T-helper 2 cell (primary cell): Measurements from ENCODE around the gene USP12.
"Not testable (repeated sequence)": the region's sequence is repeated elsewhere in the genome, so short reads cannot be mapped to it uniquely, and the experiment has no call there.

Experiments used
- DNase-seq, 5 experiments: peaks; one replicate each; pipeline versions ENCODE4 v3.0.0 to v3.0.0-alpha.2; 2012 to 2022
- total RNA-seq, 2 donors: gene quantifications; one replicate each; lab custom pipeline; 2026; lab: John Stamatoyannopoulos, UW

USP12 gene, protein sequence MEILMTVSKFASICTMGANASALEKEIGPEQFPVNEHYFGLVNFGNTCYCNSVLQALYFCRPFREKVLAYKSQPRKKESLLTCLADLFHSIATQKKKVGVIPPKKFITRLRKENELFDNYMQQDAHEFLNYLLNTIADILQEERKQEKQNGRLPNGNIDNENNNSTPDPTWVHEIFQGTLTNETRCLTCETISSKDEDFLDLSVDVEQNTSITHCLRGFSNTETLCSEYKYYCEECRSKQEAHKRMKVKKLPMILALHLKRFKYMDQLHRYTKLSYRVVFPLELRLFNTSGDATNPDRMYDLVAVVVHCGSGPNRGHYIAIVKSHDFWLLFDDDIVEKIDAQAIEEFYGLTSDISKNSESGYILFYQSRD
- 55.2 to 79.2 reads per million in 2 donors for total RNA-seq

DNA sequence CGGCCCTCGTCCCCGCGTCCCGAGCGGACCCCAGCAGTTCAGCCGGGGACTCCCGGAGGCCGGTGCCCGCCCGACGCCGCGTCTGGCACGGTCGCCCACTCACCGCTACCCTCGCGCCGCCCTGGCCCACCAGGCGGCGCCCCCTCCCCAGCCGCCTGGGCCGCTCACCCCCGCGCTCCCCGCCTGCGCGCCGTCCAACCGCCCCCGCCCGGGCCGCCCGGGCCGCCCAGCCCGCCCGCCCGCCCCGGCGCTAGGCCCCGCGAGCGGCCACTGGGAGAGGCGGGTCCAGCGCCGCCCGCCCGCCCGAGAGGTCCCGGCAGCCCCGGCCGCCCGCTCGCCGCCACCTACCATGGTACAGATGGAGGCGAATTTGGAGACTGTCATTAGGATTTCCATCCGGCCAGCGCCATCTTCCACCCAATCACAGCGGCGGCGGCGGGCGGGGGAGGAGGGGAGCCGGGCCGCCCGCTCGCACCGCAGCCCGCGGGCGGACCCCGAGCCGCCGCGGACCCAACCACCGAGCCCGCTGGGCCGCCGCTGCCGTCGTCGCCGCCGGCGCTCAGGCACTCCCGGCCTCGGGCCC, at the start of gene USP12:
TSS of gene USP12 (minus strand) at position 568 of the 583 bp plus-strand sequence. CDS start at position 396, 172 bp downstream.
- peak in 3 of 5 experiments; percentile 12 to 15 (median 14) for DNase-seq

DNA sequence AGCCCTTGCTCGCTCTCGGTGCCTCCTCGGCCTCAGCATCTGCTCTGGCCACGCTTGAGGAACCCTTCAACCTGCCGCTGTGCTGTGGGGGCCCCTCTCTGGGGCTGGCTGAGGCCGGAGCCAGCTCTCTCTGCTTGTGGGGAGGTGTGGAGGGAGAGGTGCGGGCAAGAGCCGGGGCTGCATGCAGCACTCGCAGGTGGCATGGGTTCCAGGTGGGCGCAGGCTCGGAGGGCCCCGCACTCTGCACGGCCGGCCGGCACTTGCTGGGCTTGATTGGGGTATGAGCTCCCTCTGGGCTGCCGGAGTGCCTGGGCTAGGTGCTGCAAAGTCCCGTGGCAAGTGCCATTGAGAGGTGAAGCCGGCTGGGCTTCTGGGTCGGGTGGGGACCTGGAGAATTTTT, 48.0 kb upstream of the USP12 start:
- no peak for DNase-seq

DNA sequence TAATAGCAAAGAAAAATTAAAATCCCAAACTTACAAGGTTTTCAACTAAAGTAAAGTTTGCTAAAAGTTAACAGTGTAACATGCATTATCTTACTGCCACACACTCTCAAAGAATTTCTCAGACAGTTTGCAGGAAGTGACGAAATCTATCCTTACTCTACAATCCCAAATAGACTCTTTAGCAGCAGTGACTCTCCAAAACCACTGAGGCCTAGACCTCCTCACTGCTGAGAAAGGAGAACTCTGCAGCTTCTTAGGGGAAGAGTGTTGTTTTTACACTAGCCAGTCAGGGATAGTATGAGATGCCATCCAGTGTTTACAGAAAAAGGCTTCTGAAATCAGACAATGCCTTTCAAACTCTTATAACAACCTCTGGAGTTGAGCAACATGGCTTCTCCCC, 47.2 kb upstream of the USP12 start:
- not testable (repeated sequence) for DNase-seq

DNA sequence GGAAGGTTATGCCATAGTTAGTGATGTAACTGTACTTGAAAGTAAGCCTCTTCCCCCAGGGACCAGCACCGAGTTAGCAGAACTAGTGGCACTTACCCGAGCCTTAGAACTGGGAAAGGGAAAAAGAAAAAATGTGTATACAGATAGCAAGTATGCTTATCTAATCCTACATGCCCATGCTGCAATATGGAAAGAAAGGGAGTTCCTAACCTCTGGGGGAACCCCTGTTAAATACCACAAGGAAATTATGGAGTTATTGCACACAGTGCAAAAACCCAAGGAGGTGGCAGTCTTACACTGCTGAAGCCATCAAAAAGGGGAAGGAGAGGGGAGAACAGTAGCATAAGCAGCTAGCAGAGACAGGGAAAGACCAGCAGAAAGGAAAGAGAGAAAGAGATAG, 46.2 kb upstream of the USP12 start:
- DNase-seq = not testable (repeated sequence)

DNA sequence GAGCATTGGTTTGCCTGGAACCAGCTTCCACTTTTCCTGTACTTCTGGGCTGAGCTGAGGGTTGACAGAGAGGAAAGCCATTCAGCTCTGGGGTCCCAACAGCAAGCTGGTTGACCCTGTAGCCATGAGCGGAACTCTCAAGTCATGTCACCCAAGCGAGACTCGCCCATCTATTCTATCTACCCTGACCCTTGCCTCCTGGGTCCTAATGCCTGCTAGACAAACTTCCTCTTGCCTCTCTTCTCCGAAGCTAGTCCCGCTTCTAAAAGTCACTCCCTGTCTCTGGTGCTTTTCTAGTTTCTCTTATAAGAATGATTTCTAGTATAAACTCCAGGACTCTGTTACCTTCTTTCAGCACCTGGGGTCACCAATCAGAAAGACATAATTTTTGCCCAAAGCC, 41.8 kb upstream of the USP12 start:
- not testable (repeated sequence) for DNase-seq

DNA sequence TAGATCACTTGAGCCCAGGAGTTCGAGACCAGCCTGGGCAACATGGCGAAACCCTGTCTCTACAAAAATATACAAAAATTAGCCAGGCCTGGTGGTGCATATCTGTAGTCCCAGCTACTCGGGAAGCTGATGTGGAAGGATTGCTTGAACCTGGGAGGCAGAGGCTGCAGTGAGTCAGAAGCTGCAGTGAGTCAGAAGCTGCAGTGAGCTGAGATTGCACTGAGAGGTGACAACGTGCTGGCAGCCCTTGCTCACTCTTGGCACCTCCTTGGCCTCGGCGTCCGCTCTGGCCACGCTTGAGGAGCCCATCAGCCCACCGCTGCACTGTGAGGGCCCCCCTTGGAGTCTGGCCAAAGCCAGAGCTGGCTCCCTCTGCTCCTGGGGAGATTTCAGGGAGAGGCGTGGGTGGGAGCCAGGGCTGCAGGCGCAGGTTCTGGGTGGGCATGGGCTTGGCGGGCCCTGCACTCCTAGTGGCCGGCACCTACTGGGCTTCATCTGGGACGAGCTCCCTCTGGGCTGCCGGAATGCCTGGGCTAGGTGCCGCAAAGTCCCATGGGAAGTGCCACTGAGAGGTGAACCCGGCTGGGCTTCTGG, 40.3 kb upstream of the USP12 start:
- DNase-seq = no peak

DNA sequence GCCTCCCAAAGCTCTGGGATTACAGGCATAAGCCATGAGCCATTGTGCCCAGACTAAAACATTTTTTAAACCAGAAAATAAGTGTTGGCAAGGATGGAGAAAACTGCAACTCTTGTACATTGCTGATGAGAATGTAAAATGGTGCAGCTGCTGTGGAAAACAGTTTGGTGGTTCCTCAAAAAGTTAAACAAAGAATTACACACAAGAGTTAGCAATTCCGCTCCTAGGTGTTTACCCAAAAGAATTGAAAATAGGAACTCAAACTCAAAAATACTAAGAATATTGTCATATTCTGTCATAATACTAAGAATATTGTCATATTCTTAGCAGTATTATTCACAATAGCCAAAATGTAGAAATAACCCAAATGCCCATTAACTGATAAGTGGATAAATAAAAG, 39.7 kb upstream of the USP12 start:
- no peak for DNase-seq

DNA sequence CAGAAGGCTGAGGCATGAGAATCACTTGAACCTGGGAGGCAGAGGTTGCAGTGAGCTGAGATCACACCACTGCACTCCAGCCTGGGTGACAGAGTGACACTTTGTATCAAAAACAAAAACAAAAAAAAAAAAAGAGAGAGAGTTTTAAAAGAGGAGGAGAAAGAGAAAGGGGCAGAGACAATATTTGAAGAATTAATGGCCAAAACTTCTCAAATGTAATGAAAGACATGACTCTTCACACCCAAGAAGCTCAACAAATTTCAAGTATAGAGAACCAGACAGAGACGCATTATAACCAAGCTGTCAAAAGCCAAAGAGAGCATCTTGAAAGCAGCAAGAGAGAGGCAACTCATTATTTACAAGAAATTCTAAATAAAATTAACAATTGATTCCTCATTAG, 36.9 kb upstream of the USP12 start:
- DNase-seq = no peak

DNA sequence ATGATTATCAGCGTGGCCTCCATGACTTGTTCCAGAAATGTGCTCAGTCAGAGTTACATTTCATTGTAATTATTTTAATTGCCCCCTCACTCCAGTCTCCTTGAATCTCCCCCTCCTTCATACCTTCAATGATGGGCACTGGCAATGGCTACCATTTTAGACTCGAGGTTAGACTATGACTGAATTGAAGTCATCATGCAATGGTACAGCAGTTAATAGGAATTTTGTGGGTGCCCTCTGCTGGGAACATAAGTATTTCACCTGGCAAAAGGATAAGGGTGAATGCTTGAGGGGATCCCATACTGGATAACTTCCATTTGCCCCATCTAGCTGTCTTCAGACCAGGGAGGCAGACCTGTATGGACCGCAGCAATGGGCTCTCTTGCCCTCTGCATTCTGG, 32.2 kb upstream of the USP12 start:
- DNase-seq = no peak

DNA sequence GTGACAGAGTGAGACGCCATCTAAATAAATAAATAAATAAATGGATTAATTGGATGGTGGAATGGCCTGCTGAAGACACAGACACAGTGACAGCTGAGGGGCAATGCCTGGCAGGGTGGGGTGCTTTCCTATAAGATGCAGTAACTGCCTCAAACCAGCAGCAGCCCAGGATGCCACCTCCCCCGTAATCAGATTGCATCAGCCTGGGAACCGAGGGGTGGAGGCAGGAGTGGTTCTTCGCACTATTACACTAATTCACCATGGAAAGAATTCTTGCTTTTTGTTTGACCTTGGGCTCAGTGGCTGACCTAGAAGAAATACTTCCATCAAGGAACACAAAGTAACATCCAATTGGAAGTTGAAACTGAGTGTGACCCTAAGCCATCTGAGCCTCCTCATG, 31.6 kb upstream of the USP12 start:
- no peak for DNase-seq

DNA sequence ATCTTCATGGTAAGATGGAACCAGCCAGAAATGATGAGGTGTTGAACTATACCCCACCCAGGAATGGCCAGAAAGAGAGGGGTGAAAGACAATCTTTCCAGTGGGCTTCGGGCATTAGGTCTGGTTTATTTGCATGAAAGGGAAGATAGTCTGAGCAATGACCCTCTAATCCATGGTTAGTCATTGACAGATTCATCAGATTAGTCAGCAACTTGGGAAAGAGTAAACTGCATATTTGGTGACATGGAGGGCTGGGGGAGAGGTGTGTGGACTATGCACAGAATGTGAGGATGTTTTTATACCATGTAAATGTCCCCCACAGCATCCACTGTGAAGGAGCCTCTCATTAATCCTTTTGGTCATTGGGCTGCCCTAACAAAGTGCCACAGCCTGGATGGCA, 30.1 kb upstream of the USP12 start:
- no peak for DNase-seq

DNA sequence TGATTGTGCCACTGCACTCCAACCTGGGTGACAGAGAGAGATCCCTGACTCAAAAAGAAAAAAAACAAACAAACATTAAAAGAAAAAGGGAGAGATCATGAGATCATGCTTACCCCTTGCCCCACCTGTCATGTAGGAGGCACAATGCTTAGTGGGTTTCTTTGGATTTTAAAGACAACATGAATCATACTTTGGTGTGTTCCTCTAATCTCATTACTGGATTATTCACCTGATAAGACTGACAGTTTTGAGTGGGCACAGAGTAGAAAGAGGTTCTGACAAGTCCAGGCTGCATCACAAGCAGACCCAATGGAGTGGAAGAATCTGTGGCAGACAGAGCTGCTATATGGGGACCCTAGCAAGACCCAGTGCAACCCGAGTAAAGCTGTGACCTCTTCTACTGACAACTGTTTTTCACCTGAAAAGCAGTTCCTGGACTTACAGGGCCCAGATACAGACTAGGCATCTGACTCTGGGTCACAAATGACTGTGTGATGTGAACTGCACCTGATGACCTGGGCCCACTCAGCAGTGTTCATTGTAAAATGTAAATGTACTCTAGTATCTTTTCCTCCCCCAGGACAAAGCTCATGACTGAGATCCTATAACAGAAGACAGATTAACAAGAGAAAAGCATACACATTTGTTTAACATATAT, 28.9 kb upstream of the USP12 start:
- DNase-seq = no peak

DNA sequence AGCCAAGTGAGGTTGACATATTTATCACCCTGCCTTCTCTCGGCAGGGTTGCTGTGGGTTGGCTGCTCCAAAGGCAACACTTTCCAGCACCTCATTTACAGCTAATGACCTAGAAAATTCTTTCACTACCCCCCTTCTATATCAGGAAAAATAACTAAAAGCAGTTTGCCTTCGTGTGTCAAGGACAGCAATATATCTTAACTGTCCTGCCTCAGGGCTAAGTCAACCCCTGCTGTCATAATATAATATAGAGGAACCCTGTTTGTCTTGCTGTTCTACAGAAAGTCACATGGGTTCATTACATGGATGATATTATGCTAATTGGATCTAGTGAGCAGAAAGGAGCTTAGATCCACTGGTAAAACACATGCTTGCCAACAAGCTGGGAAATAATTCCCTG, 28.1 kb upstream of the USP12 start:
- DNase-seq = no peak

DNA sequence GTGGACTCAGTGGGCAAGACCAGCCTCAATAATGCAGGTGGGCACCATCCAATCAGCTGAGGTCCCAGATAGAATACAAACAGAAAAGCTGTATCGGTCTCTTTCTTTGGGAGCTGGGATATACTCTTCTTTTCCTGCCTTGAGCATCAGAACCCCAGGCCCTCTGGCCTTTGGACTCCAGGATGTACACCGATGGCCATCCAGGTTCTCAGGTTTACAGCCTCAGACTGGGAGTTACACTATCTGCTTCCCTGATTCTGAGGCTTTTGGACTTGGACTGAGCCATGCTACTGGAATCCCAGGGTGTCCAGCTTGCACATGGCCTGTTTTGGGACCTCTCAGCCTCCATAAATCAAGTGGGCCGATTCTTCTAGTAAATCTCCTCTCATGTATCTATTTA, 27.6 kb upstream of the USP12 start:
- no peak for DNase-seq

DNA sequence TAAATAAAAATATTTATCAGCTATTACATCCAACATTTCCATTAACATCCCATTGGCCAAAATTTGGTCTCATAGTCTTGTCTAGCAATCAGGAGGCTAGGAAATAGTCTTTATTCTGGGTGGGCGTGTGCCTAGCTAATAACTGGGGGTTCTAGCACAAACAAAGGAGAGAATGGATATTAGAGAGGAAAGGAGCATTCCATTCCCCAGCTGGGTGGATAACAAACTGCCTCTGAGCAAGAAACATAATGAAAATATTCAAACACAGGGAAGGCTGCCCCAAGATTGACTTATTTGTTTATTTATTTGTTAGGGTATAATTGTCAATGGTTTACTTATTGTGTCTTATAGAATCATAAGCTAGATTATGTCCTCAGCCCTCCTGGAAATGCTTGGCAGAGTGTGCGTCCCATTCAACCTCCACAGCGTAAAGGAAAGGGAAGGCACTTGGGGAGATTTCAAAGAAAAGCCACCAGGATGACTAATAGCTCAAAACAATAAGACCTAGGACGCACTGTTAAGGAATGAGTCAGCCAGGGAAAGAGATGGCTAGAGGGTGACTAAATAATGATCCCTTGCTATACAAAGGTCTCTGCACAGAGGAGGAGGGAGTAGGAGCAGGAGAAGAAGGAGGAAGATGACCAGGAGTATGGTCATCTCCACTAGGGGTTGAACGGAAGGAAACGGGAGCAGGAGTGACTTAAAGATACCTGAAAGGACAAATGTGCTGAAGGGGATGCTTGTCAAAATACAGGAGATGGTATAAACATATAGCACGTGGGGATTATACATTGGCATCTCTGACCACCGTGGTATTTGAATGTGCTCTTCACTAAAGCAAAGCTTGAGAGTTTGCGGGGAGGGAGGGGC, 23.5 kb upstream of the USP12 start:
- DNase-seq = no peak

DNA sequence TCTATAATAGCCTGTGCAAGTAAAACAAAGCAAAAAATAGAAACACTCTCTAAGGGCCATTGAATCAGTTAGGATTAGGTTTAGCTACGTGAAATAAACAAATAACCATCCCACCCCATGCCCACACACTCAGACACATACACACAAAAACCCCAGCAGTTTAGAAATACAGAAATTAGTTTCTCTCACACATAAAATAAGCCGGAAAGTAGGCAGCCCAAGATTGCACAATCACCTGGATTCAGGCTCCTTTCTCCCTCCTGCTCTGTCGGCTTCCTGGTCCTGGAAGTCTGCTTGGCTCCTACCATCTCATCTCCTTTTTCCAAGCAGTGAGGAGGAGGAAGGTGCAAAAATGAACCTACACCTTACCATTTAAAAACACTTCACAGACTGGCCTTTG, 22.6 kb upstream of the USP12 start:
- no peak for DNase-seq

DNA sequence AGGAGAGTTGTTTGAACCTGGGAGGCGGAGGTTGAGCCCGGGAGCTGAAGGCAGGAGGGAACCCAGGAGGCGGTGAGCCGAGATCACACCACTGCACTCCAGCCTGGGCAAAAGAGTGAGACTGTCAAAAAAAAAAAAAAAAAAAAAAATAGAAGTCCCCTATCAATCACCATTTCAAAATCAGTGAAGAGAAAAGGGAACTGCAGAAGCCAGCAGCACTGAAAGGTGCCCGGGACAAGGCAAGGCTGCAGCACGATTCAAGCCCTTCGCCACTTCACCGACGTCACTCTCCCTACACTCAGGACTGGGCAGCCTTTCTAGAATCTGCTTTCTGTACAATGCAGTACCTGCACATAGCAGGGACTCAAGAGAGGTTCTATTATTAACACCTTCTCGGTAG, 21.9 kb upstream of the USP12 start:
- no peak for DNase-seq

DNA sequence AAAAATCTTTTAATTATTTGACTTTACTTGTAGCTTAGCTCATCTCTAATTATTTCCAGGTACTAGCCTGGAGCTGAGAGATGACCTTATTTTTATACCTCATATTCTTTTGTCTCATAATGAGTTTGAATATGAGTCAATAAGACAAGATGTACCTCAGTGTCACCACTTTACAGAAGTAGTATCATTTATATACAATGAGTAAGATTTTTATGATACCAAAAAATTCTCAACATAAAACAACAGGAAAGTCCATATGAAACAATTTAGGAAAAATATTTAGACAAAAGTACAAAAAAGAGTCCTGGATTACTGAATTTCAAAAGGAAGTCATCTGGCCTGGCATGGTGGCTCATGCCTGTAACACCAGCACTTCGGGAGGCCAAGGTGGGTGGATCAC, 21.4 kb upstream of the USP12 start:
- no peak for DNase-seq

DNA sequence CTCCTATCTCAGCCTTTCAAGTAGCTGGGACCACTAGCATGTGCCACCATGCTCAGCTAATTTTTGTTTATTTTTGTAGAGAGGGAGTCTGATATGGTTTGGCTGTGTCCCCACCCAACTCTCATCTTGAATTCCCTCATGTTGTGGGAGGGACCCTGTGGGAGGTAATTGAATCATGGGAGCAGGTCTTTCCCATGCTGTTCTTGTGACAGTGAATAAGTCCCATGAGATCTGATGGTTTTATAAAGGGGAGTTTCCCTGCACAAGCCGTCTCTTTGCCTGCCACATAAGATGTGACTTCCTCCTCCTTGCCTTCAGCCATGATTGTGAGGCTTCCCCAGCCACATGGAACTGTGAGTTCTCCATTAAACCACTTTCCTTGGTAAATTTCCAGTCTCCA, 20.8 kb upstream of the USP12 start:
- not testable (repeated sequence) for DNase-seq

DNA sequence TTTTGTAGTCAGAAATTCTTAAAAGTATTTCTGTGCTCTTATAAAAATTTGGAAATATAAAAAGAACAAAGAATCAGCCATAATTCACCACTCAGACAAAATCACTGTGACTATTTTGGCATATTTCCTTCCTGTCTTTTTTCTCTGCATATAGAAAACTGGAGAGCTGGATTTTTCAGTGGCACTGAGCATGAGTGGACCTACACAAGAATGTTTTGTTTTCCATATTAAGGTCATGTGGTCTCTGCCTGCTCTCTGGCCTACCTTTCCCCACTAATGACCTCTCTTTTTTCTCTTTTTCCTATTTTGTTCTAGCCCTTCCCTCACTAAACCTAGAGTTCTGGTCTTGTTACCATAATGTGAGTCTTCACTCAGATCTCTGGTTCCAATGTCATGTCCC, 17.6 kb upstream of the USP12 start:
- no peak for DNase-seq

DNA sequence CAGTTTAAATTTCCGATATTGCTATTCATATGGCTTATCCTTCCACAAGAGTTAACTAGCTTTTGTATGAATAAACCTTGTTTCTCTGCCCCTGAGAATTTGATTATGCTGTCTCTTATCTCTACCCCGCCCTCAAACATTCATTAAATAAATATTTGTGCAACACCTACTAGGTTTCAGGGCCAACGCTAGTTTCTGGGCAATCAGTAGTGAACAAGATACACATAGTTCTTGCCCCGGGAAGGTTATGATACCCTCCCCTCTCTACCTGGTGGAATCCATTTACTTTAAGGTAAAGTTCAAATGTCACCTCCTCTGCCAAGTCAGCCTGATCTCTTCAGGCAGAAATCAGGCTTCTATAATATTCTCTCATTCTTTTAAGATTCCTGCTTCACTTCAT, 16.6 kb upstream of the USP12 start:
- DNase-seq = no peak

DNA sequence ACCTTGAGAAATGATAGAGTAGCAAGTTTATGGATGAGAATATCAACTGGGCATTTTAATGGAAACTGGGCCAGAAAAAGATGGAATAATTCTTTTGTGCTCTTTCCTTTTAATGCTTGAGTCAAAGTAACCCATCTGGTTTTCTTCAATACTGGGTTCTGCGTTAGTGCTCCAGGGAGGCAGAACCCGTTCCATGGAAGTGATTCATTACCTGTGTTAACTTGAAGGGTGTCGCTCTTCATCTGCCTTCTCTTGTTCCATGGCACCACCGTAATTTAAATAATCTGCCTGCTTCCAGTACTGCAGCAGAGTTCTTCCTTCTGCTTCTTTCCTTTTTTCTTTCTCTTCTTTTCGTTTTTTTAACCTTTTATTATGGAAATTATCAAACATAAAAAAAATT, 14.7 kb upstream of the USP12 start:
- no peak for DNase-seq
